ENCODE data around the gene HACD4.

The HACD4 gene

GRCh38 chr9:21023861-21024260 is 7.6 kb downstream of the HACD4 start:
- no peak for DNase-seq (ENCODE audit: insufficient read length, low spot score)
- TF ChIP-seq POLR2AphosphoS5 (IDR thresholded peaks at IDR 0.05; ENCODE audit: low read depth, low read length) (no peak), TAF1 (IDR thresholded peaks at IDR 0.05; ENCODE audit: low read depth, low read length) (no peak), SPI1 (IDR thresholded peaks at IDR 0.05; ENCODE audit: low read depth, low read length) (no peak), PAX5 (IDR thresholded peaks at IDR 0.05; ENCODE audit: insufficient read depth, low read length, severe bottlenecking) (no peak), POU2F2 (IDR thresholded peaks at IDR 0.05; ENCODE audit: low read depth, low read length) (no peak)
- FAIRE-seq: no peak

- DNase-seq (ENCODE audit: insufficient read length, low spot score) (no peak), FAIRE-seq (no peak)
- TF ChIP-seq POLR2AphosphoS5 (IDR thresholded peaks at IDR 0.05; ENCODE audit: low read depth, low read length): no peak
- TF ChIP-seq TAF1 (IDR thresholded peaks at IDR 0.05; ENCODE audit: low read depth, low read length): no peak
- no peak for TF ChIP-seq POLR2A (IDR thresholded peaks at IDR 0.05; ENCODE audit: low read depth, low read length)
- no peak for TF ChIP-seq PAX5 (IDR thresholded peaks at IDR 0.05; ENCODE audit: insufficient read depth, low read length, severe bottlenecking)
- no peak for TF ChIP-seq POU2F2 (IDR thresholded peaks at IDR 0.05; ENCODE audit: low read depth, low read length)
- no peak for TF ChIP-seq SPI1 (IDR thresholded peaks at IDR 0.05; ENCODE audit: low read depth, low read length)
Measured at GRCh38 chr9:21018177-21018576, 13.3 kb downstream of the HACD4 start.

- FAIRE-seq (no peak), DNase-seq (ENCODE audit: insufficient read length, low spot score) (no peak)
- TF ChIP-seq PAX5 (IDR thresholded peaks at IDR 0.05; ENCODE audit: insufficient read depth, low read length, severe bottlenecking) (no peak), POLR2AphosphoS5 (IDR thresholded peaks at IDR 0.05; ENCODE audit: low read depth, low read length) (no peak), POU2F2 (IDR thresholded peaks at IDR 0.05; ENCODE audit: low read depth, low read length) (no peak), POLR2A (IDR thresholded peaks at IDR 0.05; ENCODE audit: low read depth, low read length) (no peak), SPI1 (IDR thresholded peaks at IDR 0.05; ENCODE audit: low read depth, low read length) (no peak), TAF1 (IDR thresholded peaks at IDR 0.05; ENCODE audit: low read depth, low read length) (no peak)
Measured at GRCh38 chr9:21016701-21017491, 14.5 kb downstream of the HACD4 start.

GRCh38 chr9:21015995-21016394 is 15.4 kb downstream of the HACD4 start:
- TF ChIP-seq TAF1 (IDR thresholded peaks at IDR 0.05; ENCODE audit: low read depth, low read length): no peak
- peak; percentile 82 for TF ChIP-seq SPI1 (IDR thresholded peaks at IDR 0.05; ENCODE audit: low read depth, low read length)
- DNase-seq (ENCODE audit: insufficient read length, low spot score) (no peak), FAIRE-seq (no peak)

- TF ChIP-seq TAF1 (IDR thresholded peaks at IDR 0.05; ENCODE audit: low read depth, low read length): no peak
- no peak for TF ChIP-seq PAX5 (IDR thresholded peaks at IDR 0.05; ENCODE audit: insufficient read depth, low read length, severe bottlenecking)
- no peak for TF ChIP-seq SPI1 (IDR thresholded peaks at IDR 0.05; ENCODE audit: low read depth, low read length)
- no peak for TF ChIP-seq POLR2AphosphoS5 (IDR thresholded peaks at IDR 0.05; ENCODE audit: low read depth, low read length)
- no peak for TF ChIP-seq POLR2A (IDR thresholded peaks at IDR 0.05; ENCODE audit: low read depth, low read length)
- TF ChIP-seq POU2F2 (IDR thresholded peaks at IDR 0.05; ENCODE audit: low read depth, low read length): no peak
- no peak for DNase-seq (ENCODE audit: insufficient read length, low spot score)
- peak; percentile 33 for FAIRE-seq
Measured at GRCh38 chr9:21015129-21015815, 16.2 kb downstream of the HACD4 start.

GRCh38 chr9:21002040-21002439 is 29.4 kb downstream of the HACD4 start:
- FAIRE-seq: no peak
- no peak for TF ChIP-seq SPI1 (IDR thresholded peaks at IDR 0.05; ENCODE audit: low read depth, low read length)
- TF ChIP-seq POLR2A (IDR thresholded peaks at IDR 0.05; ENCODE audit: low read depth, low read length): no peak
- TF ChIP-seq POLR2AphosphoS5 (IDR thresholded peaks at IDR 0.05; ENCODE audit: low read depth, low read length): no peak
- TF ChIP-seq TAF1 (IDR thresholded peaks at IDR 0.05; ENCODE audit: low read depth, low read length): no peak
- TF ChIP-seq POU2F2 (IDR thresholded peaks at IDR 0.05; ENCODE audit: low read depth, low read length): no peak
- TF ChIP-seq PAX5 (IDR thresholded peaks at IDR 0.05; ENCODE audit: insufficient read depth, low read length, severe bottlenecking): no peak
- no peak for DNase-seq (ENCODE audit: insufficient read length, low spot score)

- FAIRE-seq: no peak
- no peak for DNase-seq (ENCODE audit: insufficient read length, low spot score)
- TF ChIP-seq POLR2A (IDR thresholded peaks at IDR 0.05; ENCODE audit: low read depth, low read length): no peak
- no peak for TF ChIP-seq SPI1 (IDR thresholded peaks at IDR 0.05; ENCODE audit: low read depth, low read length)
- no peak for TF ChIP-seq TAF1 (IDR thresholded peaks at IDR 0.05; ENCODE audit: low read depth, low read length)
- no peak for TF ChIP-seq POLR2AphosphoS5 (IDR thresholded peaks at IDR 0.05; ENCODE audit: low read depth, low read length)
- no peak for TF ChIP-seq POU2F2 (IDR thresholded peaks at IDR 0.05; ENCODE audit: low read depth, low read length)
- TF ChIP-seq PAX5 (IDR thresholded peaks at IDR 0.05; ENCODE audit: insufficient read depth, low read length, severe bottlenecking): no peak
Measured at GRCh38 chr9:21001581-21001980, 29.9 kb downstream of the HACD4 start.

GRCh38 chr9:20997503-20998076 is 33.9 kb downstream of the HACD4 start:
- peak; percentile 87 for FAIRE-seq
- no peak for DNase-seq (ENCODE audit: insufficient read length, low spot score)

GRCh38 chr9:20996809-20997208 is 34.6 kb downstream of the HACD4 start:
- DNase-seq (ENCODE audit: insufficient read length, low spot score) (no peak), FAIRE-seq (peak; percentile 59)
- TF ChIP-seq SPI1 (IDR thresholded peaks at IDR 0.05; ENCODE audit: low read depth, low read length) (no peak), POU2F2 (IDR thresholded peaks at IDR 0.05; ENCODE audit: low read depth, low read length) (no peak), TAF1 (IDR thresholded peaks at IDR 0.05; ENCODE audit: low read depth, low read length) (no peak), POLR2A (IDR thresholded peaks at IDR 0.05; ENCODE audit: low read depth, low read length) (no peak), POLR2AphosphoS5 (IDR thresholded peaks at IDR 0.05; ENCODE audit: low read depth, low read length) (no peak), PAX5 (IDR thresholded peaks at IDR 0.05; ENCODE audit: insufficient read depth, low read length, severe bottlenecking) (no peak)

More at GRCh38 chr9:20997503-20998076, 33.9 kb downstream of the HACD4 start:
- TF ChIP-seq PAX5 (IDR thresholded peaks at IDR 0.05; ENCODE audit: insufficient read depth, low read length, severe bottlenecking) (no peak), POLR2A (IDR thresholded peaks at IDR 0.05; ENCODE audit: low read depth, low read length) (no peak), POLR2AphosphoS5 (IDR thresholded peaks at IDR 0.05; ENCODE audit: low read depth, low read length) (no peak), SPI1 (IDR thresholded peaks at IDR 0.05; ENCODE audit: low read depth, low read length) (peak; percentile 98)

Data from GM12891 (cell line).